ENCODE measurements around the gene SMYD3. TPM values are rescaled to one million over a fixed set of nuclear protein-coding genes. Genes with fewer than 3 reads are reported as not detected.

Gene SMYD3
- total and polyA plus RNA-seq, 2 of the 13 experiments (the other 11 are each of a cell fraction or from before 2014, with no cell fraction given), result 27.7 to 35.8 TPM

DNA sequence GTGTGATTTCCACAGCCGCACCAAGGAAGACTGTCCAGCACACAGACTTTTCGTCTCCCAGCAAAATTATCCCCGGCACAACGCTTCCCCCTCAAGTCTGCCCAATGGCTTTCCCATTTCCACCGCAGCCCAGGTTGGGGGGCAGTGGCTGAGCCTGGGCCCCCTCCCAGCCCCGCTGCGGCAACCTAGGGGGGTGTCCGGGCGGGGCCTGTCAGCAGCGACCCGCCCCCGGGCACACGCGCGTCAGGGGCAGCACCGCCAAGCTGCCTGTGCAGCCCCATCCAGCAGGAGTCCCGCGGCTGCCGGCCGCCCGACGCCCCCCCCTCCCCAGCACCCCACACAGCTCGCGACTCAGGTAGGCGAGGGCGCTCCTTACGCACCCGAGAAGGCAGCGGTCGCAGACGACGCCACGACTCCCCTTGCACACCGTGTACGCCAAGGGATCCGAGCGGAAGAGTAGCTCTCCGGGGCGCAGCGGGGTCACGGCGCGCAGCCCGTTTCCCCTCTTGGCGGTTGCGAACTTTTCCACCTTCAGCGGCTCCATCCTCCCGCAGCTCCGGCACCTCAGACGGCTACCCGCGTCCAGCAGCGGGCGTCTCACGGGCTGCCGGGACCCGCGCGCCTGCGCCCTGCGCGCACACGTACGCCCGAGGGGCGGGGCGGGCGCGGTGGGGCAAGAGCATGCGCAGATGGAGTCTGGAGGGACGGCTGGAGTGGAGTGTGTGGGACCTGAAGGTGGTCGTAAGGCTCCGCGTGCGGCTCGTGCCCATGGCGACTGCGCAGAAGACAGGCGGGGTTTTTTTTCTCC, at the start of gene SMYD3 (continued):
- TF ChIP-seq, protein P1, sequence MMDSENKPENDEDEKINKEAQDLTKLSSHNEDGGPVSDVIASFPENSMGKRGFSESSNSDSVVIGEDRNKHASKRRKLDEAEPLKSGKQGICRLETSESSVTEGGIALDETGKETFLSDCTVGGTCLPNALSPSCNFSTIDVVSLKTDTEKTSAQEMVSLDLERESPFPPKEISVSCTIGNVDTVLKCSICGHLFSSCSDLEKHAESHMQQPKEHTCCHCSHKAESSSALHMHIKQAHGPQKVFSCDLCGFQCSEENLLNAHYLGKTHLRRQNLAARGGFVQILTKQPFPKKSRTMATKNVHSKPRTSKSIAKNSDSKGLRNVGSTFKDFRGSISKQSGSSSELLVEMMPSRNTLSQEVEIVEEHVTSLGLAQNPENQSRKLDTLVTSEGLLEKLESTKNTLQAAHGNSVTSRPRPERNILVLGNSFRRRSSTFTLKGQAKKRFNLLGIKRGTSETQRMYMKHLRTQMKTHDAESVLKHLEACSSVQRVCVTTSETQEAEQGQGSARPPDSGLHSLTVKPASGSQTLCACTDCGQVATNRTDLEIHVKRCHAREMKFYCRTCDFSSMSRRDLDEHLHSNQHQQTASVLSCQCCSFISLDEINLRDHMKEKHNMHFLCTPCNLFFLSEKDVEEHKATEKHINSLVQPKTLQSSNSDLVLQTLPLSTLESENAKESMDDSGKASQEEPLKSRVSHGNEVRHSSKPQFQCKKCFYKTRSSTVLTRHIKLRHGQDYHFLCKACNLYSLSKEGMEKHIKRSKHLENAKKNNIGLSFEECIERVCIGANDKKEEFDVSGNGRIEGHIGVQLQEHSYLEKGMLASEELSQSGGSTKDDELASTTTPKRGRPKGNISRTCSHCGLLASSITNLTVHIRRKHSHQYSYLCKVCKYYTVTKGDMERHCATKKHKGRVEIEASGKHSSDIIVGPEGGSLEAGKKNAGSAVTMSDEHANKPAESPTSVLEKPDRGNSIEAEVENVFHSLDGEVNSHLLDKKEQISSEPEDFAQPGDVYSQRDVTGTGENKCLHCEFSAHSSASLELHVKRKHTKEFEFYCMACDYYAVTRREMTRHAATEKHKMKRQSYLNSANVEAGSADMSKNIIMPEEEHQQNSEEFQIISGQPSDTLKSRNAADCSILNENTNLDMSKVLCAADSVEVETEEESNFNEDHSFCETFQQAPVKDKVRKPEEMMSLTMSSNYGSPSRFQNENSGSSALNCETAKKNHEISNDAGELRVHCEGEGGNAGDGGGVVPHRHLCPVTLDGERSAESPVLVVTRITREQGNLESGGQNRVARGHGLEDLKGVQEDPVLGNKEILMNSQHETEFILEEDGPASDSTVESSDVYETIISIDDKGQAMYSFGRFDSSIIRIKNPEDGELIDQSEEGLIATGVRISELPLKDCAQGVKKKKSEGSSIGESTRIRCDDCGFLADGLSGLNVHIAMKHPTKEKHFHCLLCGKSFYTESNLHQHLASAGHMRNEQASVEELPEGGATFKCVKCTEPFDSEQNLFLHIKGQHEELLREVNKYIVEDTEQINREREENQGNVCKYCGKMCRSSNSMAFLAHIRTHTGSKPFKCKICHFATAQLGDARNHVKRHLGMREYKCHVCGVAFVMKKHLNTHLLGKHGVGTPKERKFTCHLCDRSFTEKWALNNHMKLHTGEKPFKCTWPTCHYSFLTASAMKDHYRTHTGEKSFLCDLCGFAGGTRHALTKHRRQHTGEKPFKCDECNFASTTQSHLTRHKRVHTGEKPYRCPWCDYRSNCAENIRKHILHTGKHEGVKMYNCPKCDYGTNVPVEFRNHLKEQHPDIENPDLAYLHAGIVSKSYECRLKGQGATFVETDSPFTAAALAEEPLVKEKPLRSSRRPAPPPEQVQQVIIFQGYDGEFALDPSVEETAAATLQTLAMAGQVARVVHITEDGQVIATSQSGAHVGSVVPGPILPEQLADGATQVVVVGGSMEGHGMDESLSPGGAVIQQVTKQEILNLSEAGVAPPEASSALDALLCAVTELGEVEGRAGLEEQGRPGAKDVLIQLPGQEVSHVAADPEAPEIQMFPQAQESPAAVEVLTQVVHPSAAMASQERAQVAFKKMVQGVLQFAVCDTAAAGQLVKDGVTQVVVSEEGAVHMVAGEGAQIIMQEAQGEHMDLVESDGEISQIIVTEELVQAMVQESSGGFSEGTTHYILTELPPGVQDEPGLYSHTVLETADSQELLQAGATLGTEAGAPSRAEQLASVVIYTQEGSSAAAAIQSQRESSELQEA (CRISPR knock-in tag; IDR thresholded peaks at IDR 0.05; ENCODE audit: not compliant biosample characterization), result no peak
- TF ChIP-seq RARA (CRISPR knock-in tag; IDR thresholded peaks at IDR 0.05) (no peak), KLF15 (CRISPR knock-in tag; IDR thresholded peaks at IDR 0.05; ENCODE audit: borderline replicate concordance) (no peak), POLR2AphosphoS5 (IDR thresholded peaks at IDR 0.05; ENCODE audit: low read depth, low read length) (peak; percentile 79; the same call in 1 of the 2 replicates), NR2F6 (IDR thresholded peaks at IDR 0.05) (no peak), NR2F6 (CRISPR knock-in tag; IDR thresholded peaks at IDR 0.05) (no peak), ZNF33A (CRISPR knock-in tag; IDR thresholded peaks at IDR 0.05; ENCODE audit: borderline replicate concordance) (no peak)
- TF ChIP-seq, protein P2, sequence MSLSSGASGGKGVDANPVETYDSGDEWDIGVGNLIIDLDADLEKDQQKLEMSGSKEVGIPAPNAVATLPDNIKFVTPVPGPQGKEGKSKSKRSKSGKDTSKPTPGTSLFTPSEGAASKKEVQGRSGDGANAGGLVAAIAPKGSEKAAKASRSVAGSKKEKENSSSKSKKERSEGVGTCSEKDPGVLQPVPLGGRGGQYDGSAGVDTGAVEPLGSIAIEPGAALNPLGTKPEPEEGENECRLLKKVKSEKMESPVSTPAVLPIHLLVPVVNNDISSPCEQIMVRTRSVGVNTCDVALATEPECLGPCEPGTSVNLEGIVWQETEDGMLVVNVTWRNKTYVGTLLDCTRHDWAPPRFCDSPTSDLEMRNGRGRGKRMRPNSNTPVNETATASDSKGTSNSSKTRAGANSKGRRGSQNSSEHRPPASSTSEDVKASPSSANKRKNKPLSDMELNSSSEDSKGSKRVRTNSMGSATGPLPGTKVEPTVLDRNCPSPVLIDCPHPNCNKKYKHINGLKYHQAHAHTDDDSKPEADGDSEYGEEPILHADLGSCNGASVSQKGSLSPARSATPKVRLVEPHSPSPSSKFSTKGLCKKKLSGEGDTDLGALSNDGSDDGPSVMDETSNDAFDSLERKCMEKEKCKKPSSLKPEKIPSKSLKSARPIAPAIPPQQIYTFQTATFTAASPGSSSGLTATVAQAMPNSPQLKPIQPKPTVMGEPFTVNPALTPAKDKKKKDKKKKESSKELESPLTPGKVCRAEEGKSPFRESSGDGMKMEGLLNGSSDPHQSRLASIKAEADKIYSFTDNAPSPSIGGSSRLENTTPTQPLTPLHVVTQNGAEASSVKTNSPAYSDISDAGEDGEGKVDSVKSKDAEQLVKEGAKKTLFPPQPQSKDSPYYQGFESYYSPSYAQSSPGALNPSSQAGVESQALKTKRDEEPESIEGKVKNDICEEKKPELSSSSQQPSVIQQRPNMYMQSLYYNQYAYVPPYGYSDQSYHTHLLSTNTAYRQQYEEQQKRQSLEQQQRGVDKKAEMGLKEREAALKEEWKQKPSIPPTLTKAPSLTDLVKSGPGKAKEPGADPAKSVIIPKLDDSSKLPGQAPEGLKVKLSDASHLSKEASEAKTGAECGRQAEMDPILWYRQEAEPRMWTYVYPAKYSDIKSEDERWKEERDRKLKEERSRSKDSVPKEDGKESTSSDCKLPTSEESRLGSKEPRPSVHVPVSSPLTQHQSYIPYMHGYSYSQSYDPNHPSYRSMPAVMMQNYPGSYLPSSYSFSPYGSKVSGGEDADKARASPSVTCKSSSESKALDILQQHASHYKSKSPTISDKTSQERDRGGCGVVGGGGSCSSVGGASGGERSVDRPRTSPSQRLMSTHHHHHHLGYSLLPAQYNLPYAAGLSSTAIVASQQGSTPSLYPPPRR (CRISPR knock-in tag; IDR thresholded peaks at IDR 0.05; ENCODE audit: borderline replicate concordance), result no peak
- TF ChIP-seq, protein P3, sequence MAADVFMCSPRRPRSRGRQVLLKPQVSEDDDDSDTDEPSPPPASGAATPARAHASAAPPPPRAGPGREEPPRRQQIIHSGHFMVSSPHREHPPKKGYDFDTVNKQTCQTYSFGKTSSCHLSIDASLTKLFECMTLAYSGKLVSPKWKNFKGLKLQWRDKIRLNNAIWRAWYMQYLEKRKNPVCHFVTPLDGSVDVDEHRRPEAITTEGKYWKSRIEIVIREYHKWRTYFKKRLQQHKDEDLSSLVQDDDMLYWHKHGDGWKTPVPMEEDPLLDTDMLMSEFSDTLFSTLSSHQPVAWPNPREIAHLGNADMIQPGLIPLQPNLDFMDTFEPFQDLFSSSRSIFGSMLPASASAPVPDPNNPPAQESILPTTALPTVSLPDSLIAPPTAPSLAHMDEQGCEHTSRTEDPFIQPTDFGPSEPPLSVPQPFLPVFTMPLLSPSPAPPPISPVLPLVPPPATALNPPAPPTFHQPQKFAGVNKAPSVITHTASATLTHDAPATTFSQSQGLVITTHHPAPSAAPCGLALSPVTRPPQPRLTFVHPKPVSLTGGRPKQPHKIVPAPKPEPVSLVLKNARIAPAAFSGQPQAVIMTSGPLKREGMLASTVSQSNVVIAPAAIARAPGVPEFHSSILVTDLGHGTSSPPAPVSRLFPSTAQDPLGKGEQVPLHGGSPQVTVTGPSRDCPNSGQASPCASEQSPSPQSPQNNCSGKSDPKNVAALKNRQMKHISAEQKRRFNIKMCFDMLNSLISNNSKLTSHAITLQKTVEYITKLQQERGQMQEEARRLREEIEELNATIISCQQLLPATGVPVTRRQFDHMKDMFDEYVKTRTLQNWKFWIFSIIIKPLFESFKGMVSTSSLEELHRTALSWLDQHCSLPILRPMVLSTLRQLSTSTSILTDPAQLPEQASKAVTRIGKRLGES (CRISPR knock-in tag; IDR thresholded peaks at IDR 0.05; ENCODE audit: borderline replicate concordance), result no peak
- TF ChIP-seq, protein P4, sequence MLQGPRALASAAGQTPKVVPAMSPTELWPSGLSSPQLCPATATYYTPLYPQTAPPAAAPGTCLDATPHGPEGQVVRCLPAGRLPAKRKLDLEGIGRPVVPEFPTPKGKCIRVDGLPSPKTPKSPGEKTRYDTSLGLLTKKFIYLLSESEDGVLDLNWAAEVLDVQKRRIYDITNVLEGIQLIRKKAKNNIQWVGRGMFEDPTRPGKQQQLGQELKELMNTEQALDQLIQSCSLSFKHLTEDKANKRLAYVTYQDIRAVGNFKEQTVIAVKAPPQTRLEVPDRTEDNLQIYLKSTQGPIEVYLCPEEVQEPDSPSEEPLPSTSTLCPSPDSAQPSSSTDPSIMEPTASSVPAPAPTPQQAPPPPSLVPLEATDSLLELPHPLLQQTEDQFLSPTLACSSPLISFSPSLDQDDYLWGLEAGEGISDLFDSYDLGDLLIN (CRISPR knock-in tag; IDR thresholded peaks at IDR 0.05; ENCODE audit: borderline replicate concordance), result no peak
